HepG2 (cell line): ENCODE measurements around the gene BBIP1. TPM values are rescaled to one million over a fixed set of nuclear protein-coding genes. Genes with fewer than 3 reads are reported as not detected.

ENCODE experiments used
- ATAC-seq: fragments of 200-7000 bp; cut with Tn5 transposase; 3 replicates; pipeline ENCODE4 v1.9.1; 2020; ENCODE audit warnings: mild to moderate bottlenecking, moderate library complexity
- BruUV-seq: library from RNA; stranded (reverse); fragments of 400-500 nt; replicated peaks from 2 replicates; lab custom pipeline; 2021; lab: Mats Ljungman, UMichigan
- CTCF ChIA-PET: fragments of 300-600 bp; formaldehyde crosslinking; extraction: SDS; loops from one replicate; lab custom pipeline; 2021; ENCODE audit warnings: low total read pairs, inconsistent platforms, low intra/inter-chr PET ratio; lab: Yijun Ruan, JAX
- POLR2A ChIA-PET: fragments of 350-600 bp; sonication (Branson Sonifier 250); formaldehyde crosslinking; loops from one replicate; lab custom pipeline; 2020; ENCODE audit warnings: antibody characterized with exemption, inconsistent platforms; lab: Yijun Ruan, JAX
- DNase-seq: peaks from one replicate; pipeline ENCODE4 v3.0.0-alpha.2; 2015; ENCODE audit warnings: low spot score
- FAIRE-seq: peaks from 3 replicates; lab custom pipeline; 2011; peaks lifted over from hg19 to GRCh38; lab: Jason Lieb, UNC
- H2AFZ ChIP-seq: one replicate; pipeline ENCODE4 v1.6.1; 2011; ENCODE audit warnings: low read length, inconsistent platforms
- H3K27ac ChIP-seq: fragments of 300-600 bp; 3 replicates; pipeline ENCODE4 v1.8.0; 2011; ENCODE audit warnings: mixed run types, mild to moderate bottlenecking, mixed read lengths, low read length, inconsistent platforms; ENCODE audit not compliant: insufficient read depth; ENCODE audit errors: extremely low read length
- H3K27me3 ChIP-seq, 2 experiments: fragments of 200-600 bp in 1 of 2; 2 replicates in 1 of 2; 3 replicates in 1 of 2; pipeline versions ENCODE4 v1.6.0 to v1.8.0; 2011; ENCODE audit warnings: low read length in 2 of 2, mild to moderate bottlenecking in 2 of 2, moderate library complexity in 2 of 2, inconsistent platforms in 1 of 2; ENCODE audit not compliant: insufficient read depth in 2 of 2, control insufficient read depth in 1 of 2
- H3K36me3 ChIP-seq, 2 experiments: fragments of 200-600 bp in 1 of 2; replicated peaks in 1 of 2; 2 replicates in 1 of 2; 3 replicates in 1 of 2; pipeline versions ENCODE4 v1.5.1 to v1.8.0; 2011; ENCODE audit warnings: low read length in 2 of 2, inconsistent platforms in 1 of 2; ENCODE audit not compliant: insufficient read depth in 2 of 2, control insufficient read depth in 1 of 2
- H3K4me1 ChIP-seq: 2 replicates; pipeline ENCODE4 v1.5.1; 2012; ENCODE audit warnings: low read length, inconsistent platforms; ENCODE audit not compliant: insufficient read depth
- H3K4me2 ChIP-seq: 2 replicates; pipeline ENCODE4 v1.6.0; 2011; ENCODE audit warnings: low read depth, low read length, inconsistent platforms
- H3K4me3 ChIP-seq, 3 experiments: fragments of 200-600 bp in 1 of 3; sonication (generic), shearing (Covaris generic) in 1 of 3; replicated peaks in 1 of 3; 2 replicates each; pipeline ENCODE4 v1.5.1; 2011 to 2016; ENCODE audit warnings: low read length in 3 of 3, inconsistent platforms in 2 of 3, low read depth in 2 of 3, mild to moderate bottlenecking in 2 of 3, control low read depth in 1 of 3, mixed read lengths in 1 of 3; ENCODE audit not compliant: insufficient read depth in 1 of 3
- H3K79me2 ChIP-seq: one replicate; pipeline ENCODE4 v1.6.1; 2011; ENCODE audit warnings: low read length, inconsistent platforms; ENCODE audit not compliant: insufficient read depth
- H3K9ac ChIP-seq: 2 replicates; pipeline ENCODE4 v1.6.0; 2011; ENCODE audit warnings: mild to moderate bottlenecking, low read depth, low read length, inconsistent platforms; ENCODE audit not compliant: insufficient read depth
- H3K9me3 ChIP-seq: 2 replicates; pipeline ENCODE4 v1.5.1; 2012; ENCODE audit warnings: mild to moderate bottlenecking, low read length
- H4K20me1 ChIP-seq: 2 replicates; pipeline ENCODE4 v1.6.0; 2011; ENCODE audit warnings: inconsistent platforms, mild to moderate bottlenecking, low read length, moderate library complexity; ENCODE audit not compliant: insufficient read depth
- ATRX ChIP-seq: sonication (generic); formaldehyde crosslinking; IDR thresholded peaks from 2 replicates; pipeline ENCODE4 v1.4.0; 2020; ENCODE audit warnings: missing genetic modification reagents, borderline replicate concordance
- CENPBD1 ChIP-seq: sonication (generic); formaldehyde crosslinking; IDR thresholded peaks from 2 replicates; pipeline ENCODE4 v1.8.0; 2022; ENCODE audit warnings: missing genetic modification reagents, low read depth, mild to moderate bottlenecking, borderline replicate concordance
- HNF1B ChIP-seq: sonication (generic); formaldehyde crosslinking; IDR thresholded peaks from 2 replicates; pipeline ENCODE4 v1.5.1; 2020; ENCODE audit warnings: mild to moderate bottlenecking, moderate library complexity, missing genetic modification reagents
- KAT7 ChIP-seq: IDR thresholded peaks from 2 replicates; pipeline ENCODE4 v1.6.1; 2018; ENCODE audit warnings: borderline replicate concordance, missing compliant biosample characterization
- MAX ChIP-seq: IDR thresholded peaks from 2 replicates; pipeline ENCODE4 v1.6.1; 2012; ENCODE audit warnings: inconsistent platforms
- MEIS1 ChIP-seq: sonication (generic); formaldehyde crosslinking; IDR thresholded peaks from 2 replicates; pipeline ENCODE4 v1.9.0; 2021; ENCODE audit warnings: mild to moderate bottlenecking, missing genetic modification reagents, moderate library complexity, borderline replicate concordance
- PHF20 ChIP-seq: sonication (generic); formaldehyde crosslinking; IDR thresholded peaks from 2 replicates; pipeline ENCODE4 v1.5.0; 2020; ENCODE audit warnings: mild to moderate bottlenecking, missing genetic modification reagents
- PRDM15 ChIP-seq: sonication (generic); formaldehyde crosslinking; IDR thresholded peaks from 2 replicates; pipeline ENCODE4 v1.4.0; 2020; ENCODE audit warnings: missing genetic modification reagents
- RORA ChIP-seq: sonication (generic); formaldehyde crosslinking; IDR thresholded peaks from 2 replicates; pipeline ENCODE4 v1.5.0; 2020; ENCODE audit warnings: mild to moderate bottlenecking, missing genetic modification reagents, moderate library complexity
- THAP8 ChIP-seq: sonication (generic); formaldehyde crosslinking; IDR thresholded peaks from 2 replicates; pipeline ENCODE4 v1.5.1; 2020; ENCODE audit warnings: missing genetic modification reagents, mild to moderate bottlenecking, borderline replicate concordance
- ZBTB46 ChIP-seq: sonication (generic); formaldehyde crosslinking; IDR thresholded peaks from 2 replicates; pipeline ENCODE4 v1.4.0; 2020; ENCODE audit warnings: mild to moderate bottlenecking, missing genetic modification reagents, borderline replicate concordance
- ZNF143 ChIP-seq: sonication (generic); formaldehyde crosslinking; IDR thresholded peaks from 2 replicates; pipeline ENCODE4 v1.4.0; 2020; ENCODE audit warnings: missing genetic modification reagents
- ZSCAN22 ChIP-seq: sonication (generic); formaldehyde crosslinking; IDR thresholded peaks from 2 replicates; pipeline ENCODE4 v1.4.0; 2020; ENCODE audit warnings: mild to moderate bottlenecking, missing genetic modification reagents
- WGBS: methylation state at CpG from one replicate; pipeline ENCODE4 v1.1.6; 2017; ENCODE audit warnings: low lambda C conversion rate; 5-methylcytosine and 5-hydroxymethylcytosine counted together
- in situ Hi-C: cut with HindIII; loops from 2 replicates; pipeline ENCODE4 v1.10.0; 2017; ENCODE audit warnings: low pct_unique_long_range_greater_than_20kb; ENCODE audit not compliant: extremely low pct_ligation_motif_present
- intact Hi-C: fragments of 100-400 bp; cut with micrococcal nuclease; formaldehyde crosslinking; loops from one replicate; pipeline ENCODE4 v1.10.0; 2022; ENCODE audit not compliant: unreplicated experiment
- polyA plus RNA-seq, 8 experiments: library from polyadenylated mRNA; depleted of rRNA in 3 of 8; stranded (reverse) in 7 of 8; unstranded in 1 of 8; fragments of >200 nt; fragmentation: Illumina TruSeq in 4 of 8; extraction: Trizol in 4 of 8; gene quantifications; 2 replicates each; pipeline versions ENCODE4 v1.2.1 to v1.2.3, GENCODE V29; 2011 to 2016; ENCODE audit warnings: low read depth in 4 of 8, missing spikeins in 1 of 8, mixed read lengths in 1 of 8; ENCODE audit not compliant: insufficient read depth in 1 of 8
- total RNA-seq, 5 experiments: library from RNA; depleted of rRNA; stranded (reverse); fragments of >200 nt; fragmentation: Illumina TruSeq; extraction: Trizol; gene quantifications; 2 replicates each; pipeline ENCODE4 v1.2.3, GENCODE V29; 2016; ENCODE audit warnings: low read depth in 1 of 5

Gene BBIP1
- total and polyA plus RNA-seq, 2 of the 13 experiments (the other 11 are each of a cell fraction or from before 2014, with no cell fraction given) = 18.3 to 24.1 TPM

GRCh38 chr10:110857265-110858171 lies 61.5 kb downstream of the BBIP1 start:
- Histone ChIP-seq H2AFZ (peak overlapping the region; percentile 57), H3K27me3 (no peaks in the 10 kb centered on the region; a peak in 1 of 5 replicates), H3K4me2 (peak overlapping the region; percentile 95), H4K20me1 (no peaks in the 10 kb centered on the region), H3K27ac (peak overlapping the region; percentile 5), H3K9me3 (no peaks in the 10 kb centered on the region), H3K4me1 (peaks cover 68% of the 10 kb centered on the region), H3K9ac (peak overlapping the region; percentile 5; the same call in 1 of the 2 replicates), H3K79me2 (no peaks in the 10 kb centered on the region), H3K36me3 (no peaks in the 10 kb centered on the region), H3K4me3 (peak overlapping the region; percentile 4 to 53 (median 51); a peak in 4 of 6 replicates)
- POLR2A ChIA-PET = interaction anchor here (0.8 to 4.8 kb wide), 8 partner anchors 9 to 61 kb away, joined by 3 to 53 read pairs (median 6); partner anchors contain the start of genes BBIP1, PDCD4 and SHOC2
- DNase-seq = peak; percentile 59
- WGBS = 1% methylated on average over 10 of the region's 12 CpGs
- in situ Hi-C loops (no loop called here), intact Hi-C loops (no loop called here)
- CTCF ChIA-PET = no interaction called here
- peak; percentile 67 for ATAC-seq
- BruUV-seq = no TSS peak
- no peak for FAIRE-seq
- no peak for TF ChIP-seq KAT7 (CRISPR knock-in tag)
- TF ChIP-seq MAX = peak; percentile 49
- TF ChIP-seq ZBTB46 (CRISPR knock-in tag) = no peak
- TF ChIP-seq THAP8 (CRISPR knock-in tag) = no peak
- TF ChIP-seq ZNF143 = no peak
- TF ChIP-seq ZSCAN22 = no peak
- TF ChIP-seq CENPBD1 = no peak
- peak; percentile 94 for TF ChIP-seq PRDM15
- TF ChIP-seq HNF1B (CRISPR knock-in tag) = peak; percentile 51; the same call in 1 of the 2 replicates
- TF ChIP-seq RORA (CRISPR knock-in tag) = no peak; the same call in 1 of the 2 replicates
- TF ChIP-seq ATRX (CRISPR knock-in tag) = no peak
- TF ChIP-seq MEIS1 (CRISPR knock-in tag) = no peak
- TF ChIP-seq PHF20 (CRISPR knock-in tag) = 0 out of 2 replicates have a peak, but pooled peaks have one; percentile 25
